ENCODE results near the gene PREX1. TPM values are rescaled to one million over a fixed set of nuclear protein-coding genes. Genes with fewer than 3 reads are reported as not detected.

Gene PREX1
- total RNA-seq, 1 experiment from 2014 or later: 9.5 TPM

DNA sequence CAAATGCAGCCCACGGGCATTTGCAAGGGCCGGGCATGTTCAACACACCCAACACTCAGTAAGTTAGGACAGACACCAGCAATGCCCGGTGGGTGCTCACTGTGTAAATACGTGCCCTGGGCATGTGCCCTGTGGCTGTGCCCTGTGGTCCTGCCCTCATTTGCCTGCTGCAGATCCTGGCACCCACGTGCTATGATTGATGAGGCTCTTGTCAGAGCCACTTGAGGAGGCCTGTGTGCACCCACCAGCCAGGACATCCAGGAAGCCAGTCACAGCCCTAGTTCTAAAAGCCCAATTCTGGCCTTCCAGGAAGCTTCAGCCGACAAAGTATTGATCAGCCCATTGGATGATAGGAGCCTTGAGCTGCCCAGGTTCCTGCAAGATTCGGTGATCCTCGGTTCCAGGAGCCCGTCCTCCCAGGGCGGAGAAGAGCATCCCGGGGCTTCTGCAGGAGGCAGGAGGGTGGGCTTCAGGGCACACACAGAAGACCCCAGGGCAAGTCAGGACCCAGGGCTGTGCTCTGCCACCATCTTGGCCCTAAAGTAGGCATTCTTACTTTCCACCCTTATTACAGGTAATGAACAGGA, 223.9 kb downstream of the PREX1 start:
- Mint-ChIP-seq H3K9me3 (ENCODE audit: unreplicated experiment) (peaks cover 16% of the 10 kb centered on the region), H3K36me3 (ENCODE audit: insufficient read depth, unreplicated experiment) (no peaks in the 10 kb centered on the region), H3K4me3 (ENCODE audit: unreplicated experiment) (no peak overlapping the region), H3K27me3 (ENCODE audit: insufficient read depth, unreplicated experiment) (no peaks in the 10 kb centered on the region), H3K4me1 (ENCODE audit: low read depth, unreplicated experiment) (no peaks in the 10 kb centered on the region), H3K27ac (ENCODE audit: unreplicated experiment) (no peak overlapping the region)
- no peaks in the 10 kb centered on the region for H3K4me1 ChIP-seq
- no TSS peak for BruUV-seq (replicated peaks)
- H3K27me3 ChIP-seq (replicated peaks; ENCODE audit: control insufficient read depth, insufficient read depth, low read length): no peaks in the 10 kb centered on the region
- POLR2A ChIA-PET: no interaction called here
- peaks cover 13% of the 10 kb centered on the region for H3K9me3 ChIP-seq
- intact Hi-C loops (cut with micrococcal nuclease; ENCODE audit: unreplicated experiment): no loop called here
- no peak for TF ChIP-seq CTCF (IDR thresholded peaks at IDR 0.05; ENCODE audit: insufficient read depth in 1 of 2, low read depth in 1 of 2, low read length in 1 of 2, severe bottlenecking in 1 of 2, unreplicated experiment in 1 of 2)
- DNase-seq: peak in 1 of 2 experiments; percentile 39
- CTCF ChIA-PET: no interaction called here
- no peaks in the 10 kb centered on the region for H3K36me3 ChIP-seq (ENCODE audit: control insufficient read depth, insufficient read depth, low read length)
- no peak overlapping the region for H3K4me3 ChIP-seq (ENCODE audit: low read depth, low read length)

DNA sequence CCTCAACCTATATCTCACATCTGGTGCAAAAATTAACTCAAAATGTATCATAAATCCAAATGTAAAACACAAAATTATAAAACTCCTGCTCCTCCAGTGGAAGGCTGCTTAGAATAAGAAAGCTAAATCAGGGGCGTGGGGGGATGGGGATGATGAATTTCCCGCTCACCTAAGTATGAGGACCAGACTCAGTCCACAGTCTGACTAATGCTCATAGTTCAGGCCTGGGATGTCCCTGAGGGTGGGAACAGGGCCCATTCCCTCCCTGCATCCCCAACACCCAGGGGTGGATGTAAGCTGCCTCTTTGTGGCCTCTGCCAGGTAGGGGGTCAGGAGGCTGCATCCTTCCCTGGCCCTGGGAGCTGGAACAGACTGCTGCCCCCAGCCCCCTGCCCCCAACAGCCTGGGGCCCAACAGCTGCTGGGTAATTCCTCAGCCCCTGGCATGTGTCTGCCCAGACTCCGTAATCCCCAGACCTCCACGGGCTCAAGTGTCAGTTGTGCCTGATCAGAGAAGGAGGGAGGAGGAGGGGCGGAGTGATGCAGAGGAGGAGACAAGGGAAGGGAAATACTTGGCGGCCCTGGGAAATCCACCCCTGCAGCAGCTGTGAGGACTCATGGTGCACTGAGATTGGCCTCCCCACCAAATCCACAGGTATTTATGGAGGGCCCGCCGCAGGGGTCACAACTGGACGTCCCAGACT, 224.5 kb downstream of the PREX1 start:
- no peak overlapping the region for H3K4me3 Mint-ChIP-seq (ENCODE audit: unreplicated experiment)
- BruUV-seq (replicated peaks): no TSS peak
- DNase-seq: peak in 1 of 2 experiments; percentile 52
- ChIA-PET CTCF (interaction anchor here (0.7 kb wide), 1 partner anchor 413 kb away, joined by 3 read pairs; no protein-coding TSS in a partner anchor), POLR2A (no interaction called here)
- no peaks in the 10 kb centered on the region for H3K36me3 Mint-ChIP-seq (ENCODE audit: insufficient read depth, unreplicated experiment)
- no peaks in the 10 kb centered on the region for H3K36me3 ChIP-seq (ENCODE audit: control insufficient read depth, insufficient read depth, low read length)
- no peak overlapping the region for H3K27ac Mint-ChIP-seq (ENCODE audit: unreplicated experiment)
- no peaks in the 10 kb centered on the region for H3K27me3 Mint-ChIP-seq (ENCODE audit: insufficient read depth, unreplicated experiment)
- 0 out of 2 replicates have a peak, but pooled peaks cover 3% of the 10 kb centered on the region for H3K4me1 ChIP-seq
- H3K4me3 ChIP-seq (ENCODE audit: low read depth, low read length): no peak overlapping the region
- no peak for TF ChIP-seq CTCF (IDR thresholded peaks at IDR 0.05; ENCODE audit: insufficient read depth in 1 of 2, low read depth in 1 of 2, low read length in 1 of 2, severe bottlenecking in 1 of 2, unreplicated experiment in 1 of 2)
- H3K9me3 Mint-ChIP-seq (ENCODE audit: unreplicated experiment): peaks cover 16% of the 10 kb centered on the region
- H3K9me3 ChIP-seq: peaks cover 13% of the 10 kb centered on the region
- intact Hi-C loops (cut with micrococcal nuclease; ENCODE audit: unreplicated experiment): no loop called here
- no peaks in the 10 kb centered on the region for H3K27me3 ChIP-seq (replicated peaks; ENCODE audit: control insufficient read depth, insufficient read depth, low read length)
- H3K4me1 Mint-ChIP-seq (ENCODE audit: low read depth, unreplicated experiment): no peaks in the 10 kb centered on the region

- CTCF ChIA-PET: interaction anchor here (1.7 kb wide), 1 partner anchor 19 kb away, joined by 7 read pairs; no protein-coding TSS in a partner anchor
- Mint-ChIP-seq H3K36me3 (ENCODE audit: insufficient read depth, unreplicated experiment) (no peaks in the 10 kb centered on the region), H3K27me3 (ENCODE audit: insufficient read depth, unreplicated experiment) (no peaks in the 10 kb centered on the region), H3K4me1 (ENCODE audit: low read depth, unreplicated experiment) (no peaks in the 10 kb centered on the region), H3K9me3 (ENCODE audit: unreplicated experiment) (peaks cover 16% of the 10 kb centered on the region), H3K27ac (ENCODE audit: unreplicated experiment) (no peak overlapping the region), H3K4me3 (ENCODE audit: unreplicated experiment) (no peak overlapping the region)
- DNase-seq: peak in 1 of 2 experiments; percentile 29
- intact Hi-C loops (cut with micrococcal nuclease; ENCODE audit: unreplicated experiment): no loop called here
- no TSS peak for BruUV-seq (replicated peaks)
- Histone ChIP-seq H3K36me3 (ENCODE audit: control insufficient read depth, insufficient read depth, low read length) (no peaks in the 10 kb centered on the region), H3K27me3 (replicated peaks; ENCODE audit: control insufficient read depth, insufficient read depth, low read length) (no peaks in the 10 kb centered on the region), H3K9me3 (peaks cover 13% of the 10 kb centered on the region), H3K4me3 (ENCODE audit: low read depth, low read length) (no peak overlapping the region), H3K4me1 (peaks cover 9% of the 10 kb centered on the region; the same call in 1 of the 2 replicates)
- no peak for TF ChIP-seq CTCF (IDR thresholded peaks at IDR 0.05; ENCODE audit: insufficient read depth in 1 of 2, low read depth in 1 of 2, low read length in 1 of 2, severe bottlenecking in 1 of 2, unreplicated experiment in 1 of 2)
- POLR2A ChIA-PET: no interaction called here
Observed at GRCh38 chr20:48601798-48602197, 226.0 kb downstream of the PREX1 start.

Measured in Caco-2 (cell line).